HL-60 (cell line): Measurements from ENCODE around the gene CAMKK2.
A peak's percentile ranks its signal among the peaks of the same experiment; 100 is the strongest.

Source experiments
- DNase-seq, 2 experiments: peaks; one replicate each; pipeline ENCODE4 v3.0.0-alpha.2; 2010 to 2020; ENCODE audit warnings: low read depth in 1 of 2, low spot score in 1 of 2
- H3K27ac ChIP-seq: fragments of 250-450 bp; sonication (Bioruptor Pico); replicated peaks from 2 replicates; pipeline ENCODE4 v1.5.1; 2020; ENCODE audit warnings: mild to moderate bottlenecking, moderate library complexity
- H3K27me3 ChIP-seq: fragments of 250-450 bp; sonication (Bioruptor Pico); 2 replicates; pipeline ENCODE4 v1.5.1; 2021; ENCODE audit warnings: mild to moderate bottlenecking, moderate library complexity; ENCODE audit not compliant: insufficient read depth, poor library complexity, severe bottlenecking
- H3K4me3 ChIP-seq: replicated peaks from 2 replicates; pipeline ENCODE4 v1.5.1; 2011; ENCODE audit warnings: mild to moderate bottlenecking, control low read depth, low read length; ENCODE audit not compliant: insufficient read depth
- CTCF ChIP-seq: IDR thresholded peaks from one replicate; pipeline ENCODE4 v1.5.1; 2011; ENCODE audit warnings: low read length, control low read depth, inconsistent platforms; ENCODE audit not compliant: insufficient read depth
- GABPA ChIP-seq: IDR thresholded peaks from 2 replicates; pipeline ENCODE4 v1.6.1; 2012; ENCODE audit warnings: low read depth
- POLR2AphosphoS5 ChIP-seq: IDR thresholded peaks from 2 replicates; pipeline ENCODE4 v1.6.1; 2012; ENCODE audit warnings: low read depth
- REST ChIP-seq: IDR thresholded peaks from 2 replicates; pipeline ENCODE4 v1.6.1; 2012; ENCODE audit warnings: low read depth; ENCODE audit not compliant: insufficient replicate concordance
- SPI1 ChIP-seq: IDR thresholded peaks from 2 replicates; pipeline ENCODE4 v1.6.1; 2012; ENCODE audit warnings: low read depth, mild to moderate bottlenecking, borderline replicate concordance

The CAMKK2 gene

DNA sequence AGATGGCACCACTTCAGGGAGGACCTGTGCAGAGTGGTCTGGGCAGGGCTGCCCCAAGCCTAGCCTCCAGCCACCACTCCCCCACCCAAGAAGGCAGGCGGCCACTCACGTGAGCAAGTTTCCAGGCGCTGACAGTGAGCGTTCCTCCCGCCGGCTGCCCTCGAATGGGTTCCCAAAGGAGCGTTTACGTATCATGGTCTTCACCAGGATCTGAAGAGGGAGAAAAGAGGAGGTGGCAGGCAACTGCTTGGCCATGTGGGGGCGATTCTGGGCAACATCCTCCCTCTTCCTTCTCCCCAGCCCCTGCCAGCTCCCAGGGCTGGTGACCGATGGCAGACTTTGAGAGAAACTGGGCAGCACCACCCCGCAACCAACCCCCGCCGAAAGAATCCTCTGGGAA, 51.5 kb downstream of the CAMKK2 start:
- Histone ChIP-seq H3K27ac (no peak overlapping the region), H3K4me3 (no peak overlapping the region), H3K27me3 (no peaks in the 10 kb centered on the region)
- TF ChIP-seq SPI1: no peak
- no peak for DNase-seq

DNA sequence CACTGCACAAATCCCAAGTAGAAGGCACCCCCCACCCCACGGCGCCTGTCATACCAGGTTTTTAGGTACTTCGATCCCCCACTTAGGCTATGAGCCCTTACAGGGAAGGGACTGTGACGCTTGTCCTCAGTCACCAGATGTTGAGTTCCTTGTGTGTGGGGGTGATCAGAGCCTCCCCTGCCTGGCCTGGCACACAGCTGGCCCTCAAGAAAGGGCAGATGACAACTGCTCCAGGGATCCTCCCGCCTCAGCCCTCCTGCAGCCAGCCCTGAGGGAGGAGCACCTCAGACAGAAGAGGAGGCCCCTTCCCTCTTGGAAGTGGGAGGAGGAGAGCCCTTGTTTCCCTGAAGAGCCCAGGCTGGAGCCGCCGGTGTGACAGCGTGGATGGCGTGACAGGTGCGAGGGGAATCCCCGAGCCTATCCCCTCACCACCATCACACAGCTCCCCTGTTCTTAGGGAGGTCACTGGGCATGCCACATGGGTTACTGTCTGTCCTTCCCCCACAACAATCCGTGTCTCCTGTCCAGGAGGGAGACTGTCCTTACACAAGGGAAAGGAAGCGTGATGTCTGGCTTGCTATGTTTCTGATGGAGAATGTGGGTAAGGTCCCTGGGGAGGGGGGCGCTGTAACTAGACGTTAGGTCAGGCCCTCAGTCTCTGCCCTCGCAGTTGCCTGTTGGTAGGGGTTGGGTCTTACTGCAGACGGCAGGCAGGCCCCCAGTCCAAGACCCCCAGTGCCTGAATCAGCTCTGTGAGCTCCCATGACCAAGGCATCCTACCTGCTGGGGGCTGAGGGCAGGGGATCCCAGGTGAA, 55.1 kb downstream of the CAMKK2 start:
- peak overlapping the region; percentile 95 for H3K27ac ChIP-seq

DNA sequence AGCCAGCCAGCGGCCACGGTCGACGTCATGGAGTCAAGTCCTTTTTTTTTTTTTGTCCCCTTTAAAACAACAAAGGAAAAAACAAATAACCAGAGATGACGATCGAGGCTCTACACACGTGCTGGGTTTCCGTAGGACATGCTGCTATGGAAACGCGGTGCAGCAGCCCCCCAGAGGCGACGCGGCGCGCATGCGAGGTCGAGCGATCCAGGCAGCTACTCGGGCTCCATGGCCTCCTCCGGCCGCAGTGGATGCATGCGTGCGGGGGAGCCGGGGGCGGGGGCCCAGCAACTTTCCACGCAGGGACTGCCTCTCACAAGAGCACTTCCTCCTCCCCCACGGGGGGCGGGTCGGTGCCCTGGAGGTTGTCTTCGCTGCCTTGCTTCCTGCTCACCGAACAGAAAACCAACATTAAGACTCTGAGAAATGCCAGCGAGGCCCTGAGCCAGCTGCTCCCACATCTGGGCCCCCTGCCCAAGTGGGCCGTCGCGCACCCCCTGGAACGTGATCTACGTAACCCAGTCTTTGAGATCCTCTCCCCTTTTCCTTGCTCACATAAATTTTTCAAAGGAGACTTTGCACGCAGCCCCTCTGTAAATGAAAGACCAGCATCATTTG, 55.9 kb downstream of the CAMKK2 start:
- H3K27me3 ChIP-seq: no peaks in the 10 kb centered on the region
- peak overlapping the region; percentile 14 for H3K4me3 ChIP-seq
- peak; percentile 59 for TF ChIP-seq POLR2AphosphoS5
- TF ChIP-seq REST: no peak
- peak; percentile 91 for TF ChIP-seq SPI1
- DNase-seq: peak; percentile 87 to 97
- peak overlapping the region; percentile 95 for H3K27ac ChIP-seq

More for the DNA sequence above, 55.1 kb downstream of the CAMKK2 start:
- DNase-seq: peak in 1 of 2 experiments; percentile 58
- Histone ChIP-seq H3K27me3 (no peaks in the 10 kb centered on the region), H3K4me3 (no peak overlapping the region)
- no peak for TF ChIP-seq REST
- no peak for TF ChIP-seq SPI1
- peak; percentile 68 for TF ChIP-seq POLR2AphosphoS5
- no peak for TF ChIP-seq GABPA

DNA sequence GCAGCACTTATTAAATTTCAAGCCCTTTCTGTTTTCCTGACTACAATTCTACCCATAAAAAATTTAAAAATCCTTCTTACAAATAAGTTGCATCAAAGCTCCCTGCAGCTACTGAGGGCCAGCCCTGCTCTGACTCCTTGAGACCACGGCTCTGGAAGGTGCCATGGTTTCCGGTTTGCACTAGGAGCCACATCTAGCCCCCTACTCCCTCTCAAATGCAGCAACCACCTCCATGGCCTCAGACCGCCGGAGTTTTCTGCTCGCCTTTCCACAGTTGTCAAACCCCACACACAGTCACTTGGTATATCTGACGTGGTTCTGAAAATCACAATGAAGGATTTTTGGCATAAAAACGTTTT, 56.5 kb downstream of the CAMKK2 start:
- TF ChIP-seq POLR2AphosphoS5: no peak
- TF ChIP-seq SPI1: no peak
- TF ChIP-seq CTCF: no peak
- TF ChIP-seq REST: no peak
- TF ChIP-seq GABPA: no peak
- Histone ChIP-seq H3K4me3 (peak overlapping the region; percentile 14), H3K27ac (peak overlapping the region; percentile 95), H3K27me3 (no peaks in the 10 kb centered on the region)
- DNase-seq: peak in 1 of 2 experiments; percentile 26
